PFSK-1 (cell line): ENCODE data around the gene ABHD6.

Experiments
- POLR2AphosphoS5 ChIP-seq: IDR thresholded peaks from 2 replicates; pipeline ENCODE4 v1.6.1; 2012; ENCODE audit warnings: low read depth, mild to moderate bottlenecking, control low read depth, low read length, moderate library complexity
- REST ChIP-seq, 2 experiments: IDR thresholded peaks; 2 replicates each; pipeline versions ENCODE4 v1.6.1 to v1.8.0; 2011 to 2012; ENCODE audit warnings: low read depth in 2 of 2, low read length in 2 of 2, control low read depth in 1 of 2, inconsistent platforms in 1 of 2, mild to moderate bottlenecking in 1 of 2, moderate library complexity in 1 of 2; ENCODE audit not compliant: insufficient read depth in 1 of 2
- TAF1 ChIP-seq: IDR thresholded peaks from 2 replicates; pipeline ENCODE4 v1.6.1; 2012; ENCODE audit warnings: low read length, control low read depth, borderline replicate concordance; ENCODE audit not compliant: insufficient read depth

DNA sequence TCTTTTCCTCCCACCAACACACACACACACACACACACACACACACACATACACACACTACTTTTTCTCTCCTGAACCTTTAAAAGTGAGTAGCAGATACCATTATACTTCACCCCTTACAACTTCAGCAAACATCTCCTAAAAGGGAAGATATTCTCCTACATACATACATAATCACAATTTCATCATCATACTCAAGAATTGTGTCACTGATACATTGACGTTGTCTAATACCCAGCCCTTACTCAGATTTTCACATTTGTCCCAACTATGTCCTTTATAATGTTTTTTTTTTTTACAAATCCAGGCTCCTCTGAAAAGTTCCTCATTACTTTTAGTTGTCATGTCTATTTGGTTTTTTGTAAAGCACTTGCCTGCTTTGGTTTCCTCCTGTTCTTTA is 18.5 kb downstream of the ABHD6 start:
- TF ChIP-seq REST (IDR thresholded peaks at IDR 0.05; ENCODE audit: insufficient read depth in 1 of 2, low read depth in 2 of 2, low read length in 2 of 2) (no peak), TAF1 (no peak), POLR2AphosphoS5 (no peak)
